ENCODE results near the gene CHGA. TPM values are rescaled to one million over a fixed set of nuclear protein-coding genes. Genes with fewer than 3 reads are reported as not detected.

Gene CHGA
- total RNA-seq, 6 donors from 2014 or later, result 0.46 to 0.81 TPM; not detected in 4

DNA sequence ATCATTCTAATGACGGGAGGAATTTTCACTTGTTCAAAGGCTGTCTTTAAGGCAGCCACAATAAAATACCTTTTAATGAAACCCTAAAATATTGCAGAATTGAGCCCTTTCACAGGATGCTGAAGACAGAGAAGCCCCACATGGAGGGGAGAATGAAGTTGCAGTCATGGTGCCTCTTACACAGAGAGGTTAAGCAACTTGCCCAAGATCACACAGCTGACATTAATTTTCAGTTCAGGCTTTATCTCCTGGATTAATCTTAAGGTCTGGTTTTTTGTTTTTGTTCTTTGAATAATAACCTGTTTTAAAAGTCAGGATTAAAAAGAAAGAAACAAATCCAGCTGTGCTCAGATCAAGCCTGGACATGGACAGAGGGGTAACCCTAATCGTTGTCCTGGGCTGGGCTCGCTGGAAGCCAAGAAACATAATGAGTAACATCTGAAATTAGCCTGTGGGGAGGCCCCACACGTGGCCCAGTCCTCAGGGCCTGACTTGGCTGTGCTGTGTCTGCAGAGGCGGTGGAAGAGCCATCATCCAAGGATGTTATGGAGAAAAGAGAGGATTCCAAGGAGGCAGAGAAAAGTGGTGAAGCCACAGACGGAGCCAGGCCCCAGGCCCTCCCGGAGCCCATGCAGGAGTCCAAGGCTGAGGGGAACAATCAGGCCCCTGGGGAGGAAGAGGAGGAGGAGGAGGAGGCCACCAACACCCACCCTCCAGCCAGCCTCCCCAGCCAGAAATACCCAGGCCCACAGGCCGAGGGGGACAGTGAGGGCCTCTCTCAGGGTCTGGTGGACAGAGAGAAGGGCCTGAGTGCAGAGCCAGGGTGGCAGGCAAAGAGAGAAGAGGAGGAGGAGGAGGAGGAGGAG, 8.0 kb downstream of the CHGA start:
- Histone ChIP-seq H3K9me3 (no peaks in the 10 kb centered on the region), H3K4me3 (no peak overlapping the region), H3K36me3 (peaks cover 0 to 2% (median under 1%) of the 10 kb centered on the region in 4 donors), H3K4me1 (no peaks in the 10 kb centered on the region), H3K27me3 (no peaks in the 10 kb centered on the region), H3K27ac (no peak overlapping the region)
- DNase-seq (no peak), ATAC-seq (ENCODE audit: low FRiP score in 2 of 2) (no peak)
- 67 to 76% methylated on average over 8 of the region's 8 CpGs for WGBS, 2 donors
- TF ChIP-seq EP300 (IDR thresholded peaks at IDR 0.05) (no peak), POLR2A (IDR thresholded peaks at IDR 0.05) (no peak), POLR2AphosphoS5 (IDR thresholded peaks at IDR 0.05) (no peak)
- TF ChIP-seq, protein P1, sequence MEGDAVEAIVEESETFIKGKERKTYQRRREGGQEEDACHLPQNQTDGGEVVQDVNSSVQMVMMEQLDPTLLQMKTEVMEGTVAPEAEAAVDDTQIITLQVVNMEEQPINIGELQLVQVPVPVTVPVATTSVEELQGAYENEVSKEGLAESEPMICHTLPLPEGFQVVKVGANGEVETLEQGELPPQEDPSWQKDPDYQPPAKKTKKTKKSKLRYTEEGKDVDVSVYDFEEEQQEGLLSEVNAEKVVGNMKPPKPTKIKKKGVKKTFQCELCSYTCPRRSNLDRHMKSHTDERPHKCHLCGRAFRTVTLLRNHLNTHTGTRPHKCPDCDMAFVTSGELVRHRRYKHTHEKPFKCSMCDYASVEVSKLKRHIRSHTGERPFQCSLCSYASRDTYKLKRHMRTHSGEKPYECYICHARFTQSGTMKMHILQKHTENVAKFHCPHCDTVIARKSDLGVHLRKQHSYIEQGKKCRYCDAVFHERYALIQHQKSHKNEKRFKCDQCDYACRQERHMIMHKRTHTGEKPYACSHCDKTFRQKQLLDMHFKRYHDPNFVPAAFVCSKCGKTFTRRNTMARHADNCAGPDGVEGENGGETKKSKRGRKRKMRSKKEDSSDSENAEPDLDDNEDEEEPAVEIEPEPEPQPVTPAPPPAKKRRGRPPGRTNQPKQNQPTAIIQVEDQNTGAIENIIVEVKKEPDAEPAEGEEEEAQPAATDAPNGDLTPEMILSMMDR (IDR thresholded peaks at IDR 0.05), result no peak

DNA sequence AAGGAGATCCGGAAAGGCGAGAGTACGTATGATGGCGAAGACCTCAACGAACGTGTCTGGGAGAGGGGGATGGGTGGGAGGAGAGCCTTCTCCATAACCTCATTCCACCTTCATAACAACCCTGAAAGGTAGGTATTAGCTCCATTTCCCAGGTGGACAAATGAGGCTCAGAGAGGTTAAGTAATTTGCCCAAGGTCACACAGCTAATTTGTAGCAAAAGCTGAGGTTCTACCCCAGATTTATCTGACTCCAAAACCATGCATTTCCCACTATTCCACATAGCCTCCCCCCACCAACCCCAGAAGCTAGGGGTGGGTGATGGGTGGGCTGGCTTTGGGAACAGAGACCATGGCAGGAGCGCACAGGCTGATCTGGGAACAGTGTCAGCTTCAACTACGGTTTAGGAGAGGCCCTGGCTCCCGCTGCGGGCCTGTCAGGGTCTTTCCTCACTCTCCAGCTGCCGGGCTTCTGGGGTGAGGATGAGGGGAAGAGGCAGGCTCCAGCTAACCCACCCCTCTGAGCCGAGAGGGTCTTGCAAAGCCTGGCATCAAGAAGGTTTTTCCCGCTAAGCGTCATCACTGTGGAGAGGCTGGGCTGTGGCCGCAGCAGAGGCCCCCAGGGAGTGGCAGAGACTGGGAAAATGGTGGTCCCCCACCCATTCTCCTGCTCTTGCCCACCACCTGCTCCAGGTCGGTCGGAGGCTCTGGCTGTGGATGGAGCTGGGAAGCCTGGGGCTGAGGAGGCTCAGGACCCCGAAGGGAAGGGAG, 8.9 kb downstream of the CHGA start:
- Histone ChIP-seq H3K9me3 (no peaks in the 10 kb centered on the region), H3K4me3 (no peak overlapping the region), H3K27me3 (no peaks in the 10 kb centered on the region), H3K4me1 (no peaks in the 10 kb centered on the region), H3K27ac (no peak overlapping the region), H3K36me3 (peaks cover 0 to 10% (median 5%) of the 10 kb centered on the region in 4 donors)
- WGBS, 2 donors, result 87 to 89% methylated on average over 9 to 18 of the region's 18 CpGs
- no peak for ATAC-seq (ENCODE audit: low FRiP score in 2 of 2)
- TF ChIP-seq POLR2AphosphoS5 (IDR thresholded peaks at IDR 0.05), result no peak
- no peak for TF ChIP-seq POLR2A (IDR thresholded peaks at IDR 0.05)
- TF ChIP-seq, protein P1 (IDR thresholded peaks at IDR 0.05), result no peak
- no peak for TF ChIP-seq EP300 (IDR thresholded peaks at IDR 0.05)
- DNase-seq, result peak in 1 of 2 donors; percentile 44

DNA sequence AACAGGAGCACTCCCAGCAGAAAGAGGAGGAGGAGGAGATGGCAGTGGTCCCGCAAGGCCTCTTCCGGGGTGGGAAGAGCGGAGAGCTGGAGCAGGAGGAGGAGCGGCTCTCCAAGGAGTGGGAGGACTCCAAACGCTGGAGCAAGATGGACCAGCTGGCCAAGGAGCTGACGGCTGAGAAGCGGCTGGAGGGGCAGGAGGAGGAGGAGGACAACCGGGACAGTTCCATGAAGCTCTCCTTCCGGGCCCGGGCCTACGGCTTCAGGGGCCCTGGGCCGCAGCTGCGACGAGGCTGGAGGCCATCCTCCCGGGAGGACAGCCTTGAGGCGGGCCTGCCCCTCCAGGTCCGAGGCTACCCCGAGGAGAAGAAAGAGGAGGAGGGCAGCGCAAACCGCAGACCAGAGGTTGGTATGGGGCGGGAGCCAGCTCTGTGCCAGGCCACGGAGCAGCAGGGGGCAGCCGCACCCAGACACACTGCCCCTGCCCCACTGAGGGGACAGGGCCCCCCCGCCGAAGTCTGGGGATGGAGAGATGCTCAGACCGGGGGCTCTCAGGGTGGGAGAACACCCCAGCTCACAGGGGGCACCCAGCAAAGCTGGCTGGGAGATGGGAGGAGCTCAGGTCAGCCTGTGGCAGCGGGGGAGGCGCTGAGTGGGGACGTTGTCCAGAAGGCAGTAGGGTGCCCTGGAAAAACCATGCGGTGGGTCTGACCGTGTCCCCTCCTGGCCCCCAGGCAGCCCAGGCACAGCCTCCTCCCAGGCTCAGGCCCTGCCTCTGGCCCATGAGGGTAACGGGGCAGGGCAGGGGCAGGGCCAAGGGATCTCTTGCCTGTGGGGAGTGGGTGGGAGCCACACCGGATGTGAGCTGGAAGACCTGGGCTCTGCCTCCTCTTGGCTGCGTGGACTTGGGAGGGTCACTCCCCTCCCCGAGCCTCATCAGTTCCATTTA, 9.8 kb downstream of the CHGA start:
- Histone ChIP-seq H3K27me3 (no peaks in the 10 kb centered on the region), H3K9me3 (no peaks in the 10 kb centered on the region), H3K36me3 (peaks cover 0 to 15% (median 6%) of the 10 kb centered on the region in 4 donors), H3K4me1 (no peaks in the 10 kb centered on the region), H3K4me3 (no peak overlapping the region), H3K27ac (no peak overlapping the region)
- ATAC-seq (ENCODE audit: low FRiP score in 2 of 2) (no peak), DNase-seq (peak in 1 of 2 donors; percentile 70)
- TF ChIP-seq EP300 (IDR thresholded peaks at IDR 0.05) (no peak), POLR2AphosphoS5 (IDR thresholded peaks at IDR 0.05) (no peak), POLR2A (IDR thresholded peaks at IDR 0.05) (no peak)
- TF ChIP-seq, protein P1 (IDR thresholded peaks at IDR 0.05), result no peak
- 84 to 90% methylated on average over 21 to 35 of the region's 35 CpGs for WGBS, 2 donors

DNA sequence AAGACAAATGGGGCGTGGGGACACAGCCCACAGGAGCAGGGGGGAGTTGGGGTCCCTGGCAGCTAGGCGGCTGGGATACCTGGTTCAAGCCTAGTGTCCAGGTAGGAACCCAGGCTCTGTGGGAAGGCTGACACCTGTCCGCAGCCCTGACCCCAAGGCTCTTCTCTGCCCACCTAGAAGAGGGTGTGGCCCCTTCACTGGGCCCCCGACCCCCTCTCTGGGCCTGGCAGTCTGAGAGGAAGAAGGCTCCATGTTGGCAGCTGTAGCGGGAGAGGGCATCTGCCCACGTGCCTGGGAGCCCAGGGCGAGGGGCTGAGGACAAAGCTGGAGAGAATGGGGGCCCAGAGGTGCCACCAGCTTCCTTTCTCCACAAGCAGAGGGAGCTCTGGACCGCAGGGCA, 10.5 kb downstream of the CHGA start:
- H3K36me3 ChIP-seq, result peaks cover 0 to 15% (median 7%) of the 10 kb centered on the region in 4 donors
- no peaks in the 10 kb centered on the region for H3K27me3 ChIP-seq
- no peaks in the 10 kb centered on the region for H3K4me1 ChIP-seq
- no peak for ATAC-seq (ENCODE audit: low FRiP score in 2 of 2)
- no peak overlapping the region for H3K27ac ChIP-seq
- peak in 1 of 2 donors; percentile 54 for DNase-seq
- no peaks in the 10 kb centered on the region for H3K9me3 ChIP-seq
- no peak overlapping the region for H3K4me3 ChIP-seq
- WGBS, 2 donors, result 76 to 90% methylated on average over 5 to 8 of the region's 8 CpGs
- no peak for TF ChIP-seq POLR2A (IDR thresholded peaks at IDR 0.05)
- TF ChIP-seq, protein P1 (IDR thresholded peaks at IDR 0.05), result no peak
- TF ChIP-seq POLR2AphosphoS5 (IDR thresholded peaks at IDR 0.05), result no peak
- no peak for TF ChIP-seq EP300 (IDR thresholded peaks at IDR 0.05)

Data from upper lobe of left lung (tissue), 6 donors.